HTERT RPE-1 (cell line): ENCODE measurements around the gene CLDN5.

ENCODE experiments used
- in situ Hi-C: fragments of 300-500 bp; cut with MboI; formaldehyde crosslinking; loops from 4 replicates; pipeline ENCODE4 v1.14.3; 2020; ENCODE audit warnings: low sequenced_read_pairs

Gene CLDN5

GRCh38 chr22:19488285-19488684, 35.9 kb downstream of the CLDN5 start:
- in situ Hi-C loops, result no loop called here

- in situ Hi-C loops, result no loop called here
Observed at GRCh38 chr22:19483481-19484244, 40.5 kb downstream of the CLDN5 start.

- in situ Hi-C loops, result no loop called here
Observed at GRCh38 chr22:19482297-19482696, 41.9 kb downstream of the CLDN5 start.

GRCh38 chr22:19480789-19481188, 43.4 kb downstream of the CLDN5 start:
- in situ Hi-C loops, result no loop called here

- in situ Hi-C loops, result no loop called here
Observed at GRCh38 chr22:19480173-19480568, 44.0 kb downstream of the CLDN5 start.

GRCh38 chr22:19479355-19480172, 44.6 kb downstream of the CLDN5 start, which contains the start of gene CDC45:
Gene CDC45, plus strand, starts transcription at chr22:19479920. Its CDS starts 49 bp downstream, at chr22:19479969.
- in situ Hi-C loops, result no loop called here

GRCh38 chr22:19478901-19479354, 45.3 kb downstream of the CLDN5 start, which contains the start of gene UFD1:
Gene UFD1, minus strand, starts transcription at chr22:19479193. Its CDS starts 108 bp downstream, at chr22:19479085.
- in situ Hi-C loops, result no loop called here

GRCh38 chr22:19478045-19478900, 45.9 kb downstream of the CLDN5 start:
- in situ Hi-C loops, result no loop called here

GRCh38 chr22:19477321-19478044, 46.7 kb downstream of the CLDN5 start:
- in situ Hi-C loops, result no loop called here

- in situ Hi-C loops, result no loop called here
Observed at GRCh38 chr22:19476023-19476422, 48.2 kb downstream of the CLDN5 start.

GRCh38 chr22:19473578-19473977, 50.6 kb downstream of the CLDN5 start:
- in situ Hi-C loops, result no loop called here
